ENCODE measurements around the gene FAM200A.

Gene FAM200A

DNA sequence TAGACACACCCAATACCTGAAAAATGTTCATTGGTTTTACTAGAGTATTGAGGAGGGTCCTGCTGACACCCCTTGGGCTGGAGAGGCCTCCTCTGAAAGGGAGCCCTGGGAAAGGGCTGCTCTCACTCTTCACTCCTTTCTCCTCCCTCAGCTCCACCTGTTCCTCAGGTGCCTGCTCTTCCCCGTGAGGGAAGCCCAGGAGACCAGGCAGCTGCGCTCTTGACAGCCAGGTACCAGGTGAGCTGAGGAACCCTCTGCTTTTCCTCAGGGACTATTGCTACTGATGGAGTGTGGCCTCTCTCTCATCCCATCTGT lies 9.8 kb upstream of the FAM200A start:
- Histone ChIP-seq H3K27ac (no peak overlapping the region), H3K36me3 (peaks cover 45 to 67% (median 54%) of the 10 kb centered on the region in 3 donors), H3K4me1 (peaks cover 0 to 37% (median 23%) of the 10 kb centered on the region in 4 donors), H3K9me3 (no peaks in the 10 kb centered on the region), H3K27me3 (no peaks in the 10 kb centered on the region), H3K4me3 (no peak overlapping the region)
- no peak for DNase-seq
- no peak for TF ChIP-seq CTCF (IDR thresholded peaks at IDR 0.05)
- intact Hi-C loops (cut with DNase I; ENCODE audit: low total_unique reads) = no loop called here

- Histone ChIP-seq H3K27me3 (no peaks in the 10 kb centered on the region), H3K4me1 (peaks cover 0 to 38% (median 27%) of the 10 kb centered on the region in 4 donors), H3K4me3 (no peak overlapping the region), H3K36me3 (peaks cover 42 to 67% (median 48%) of the 10 kb centered on the region in 3 donors), H3K9me3 (no peaks in the 10 kb centered on the region), H3K27ac (no peak overlapping the region)
- intact Hi-C loops (cut with DNase I; ENCODE audit: low total_unique reads) = no loop called here
- no peak for DNase-seq
- TF ChIP-seq CTCF (IDR thresholded peaks at IDR 0.05) = no peak
These were observed 9.2 kb upstream of the FAM200A start for GRCh38 chr7:99560834-99561736.

- intact Hi-C loops (cut with DNase I; ENCODE audit: low total_unique reads) = loop anchor here (5.0 kb wide), 1 partner anchor 57 kb away; the partner anchor contains the start of genes ZKSCAN5 and ZNF394
- Histone ChIP-seq H3K27ac (peak overlapping the region; percentile 97), H3K4me1 (peaks cover 0 to 38% (median 27%) of the 10 kb centered on the region in 4 donors), H3K9me3 (no peaks in the 10 kb centered on the region), H3K4me3 (peak overlapping the region; percentile 86 to 88), H3K27me3 (no peaks in the 10 kb centered on the region), H3K36me3 (peaks cover 33 to 66% (median 36%) of the 10 kb centered on the region in 3 donors)
- DNase-seq = no peak
- TF ChIP-seq CTCF (IDR thresholded peaks at IDR 0.05) = no peak
These were observed 7.4 kb upstream of the FAM200A start for GRCh38 chr7:99559175-99559915.

DNA sequence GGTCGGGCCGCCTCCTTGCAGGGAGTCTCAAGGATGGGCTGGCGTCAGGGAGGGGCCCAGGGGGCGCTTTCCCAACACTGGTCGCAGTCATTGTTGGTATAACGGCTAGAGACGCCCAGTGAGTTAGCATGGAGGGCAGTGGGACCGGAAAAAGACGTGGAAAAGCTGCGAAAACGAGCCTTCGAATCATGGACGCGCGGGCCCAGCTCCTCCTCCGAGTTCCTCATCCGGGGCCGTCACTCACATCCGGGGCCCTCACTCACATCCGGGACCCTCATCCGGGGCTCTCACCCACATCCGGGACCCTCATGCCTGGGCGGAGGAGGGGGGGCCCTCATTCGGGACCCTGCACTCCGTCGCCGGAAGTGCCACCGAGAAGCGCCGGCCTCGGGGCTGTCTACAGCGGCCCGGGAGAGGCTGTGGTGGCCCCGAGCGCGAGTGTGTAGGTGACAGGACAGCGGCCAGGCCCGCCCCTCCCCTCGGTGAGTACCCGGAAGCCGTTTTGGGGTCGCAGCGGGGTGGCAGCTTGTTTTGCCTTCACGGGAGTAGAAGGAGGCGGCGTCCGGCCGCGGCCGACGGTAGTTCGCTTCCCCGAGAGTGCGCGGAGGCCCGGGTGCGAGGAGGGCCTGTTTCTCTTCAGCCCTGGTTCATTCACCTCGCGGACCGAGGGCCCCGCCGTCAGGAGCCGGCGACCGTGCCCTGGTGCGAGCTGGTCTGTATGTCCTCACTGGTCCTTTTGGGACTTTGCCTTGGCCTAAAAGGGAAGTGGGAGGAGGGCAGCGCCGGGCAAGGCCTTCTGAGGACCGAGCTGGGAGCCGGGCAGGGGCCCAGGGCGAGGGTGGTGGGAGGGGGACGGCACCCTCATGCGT lies 6.6 kb upstream of the FAM200A start, which contains the start of gene ZNF655:
Gene ZNF655, plus strand, starts transcription at position 337 of the 869 bp plus-strand sequence. CDS start 1,918 bp downstream, outside the sequence.
- Histone ChIP-seq H3K4me1 (peaks cover 0 to 38% (median 27%) of the 10 kb centered on the region in 4 donors), H3K27me3 (no peaks in the 10 kb centered on the region), H3K9me3 (no peaks in the 10 kb centered on the region), H3K36me3 (peaks cover 28 to 58% (median 31%) of the 10 kb centered on the region in 3 donors), H3K4me3 (peak within 1 kb of the TSS; percentile 86 to 88), H3K27ac (peak within 1 kb of the TSS; percentile 97)
- intact Hi-C loops (cut with DNase I; ENCODE audit: low total_unique reads) = loop anchor here (5.0 kb wide), 1 partner anchor 56 kb away; the partner anchor contains the start of genes ZKSCAN5 and ZNF394
- peak; percentile 93 to 96 for DNase-seq
- TF ChIP-seq CTCF (IDR thresholded peaks at IDR 0.05) = no peak

DNA sequence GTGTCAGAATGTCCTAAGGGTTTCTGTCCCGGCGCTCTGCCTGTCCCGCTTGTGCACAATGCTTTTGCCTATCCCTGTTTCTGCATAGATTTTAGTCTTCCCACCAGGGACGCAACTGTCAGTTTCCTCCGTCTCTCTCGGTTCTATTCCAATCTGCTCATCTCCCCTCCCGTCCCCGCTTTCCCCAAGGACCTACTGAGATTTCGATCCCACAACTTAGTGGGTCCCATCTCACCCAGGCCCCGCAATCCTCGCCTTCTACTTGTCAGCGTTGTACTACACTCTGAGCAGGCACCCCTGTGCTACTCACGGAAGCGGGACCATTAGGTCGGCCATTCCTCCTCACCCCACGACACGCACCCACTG lies 6.0 kb upstream of the FAM200A start:
- no peaks in the 10 kb centered on the region for H3K27me3 ChIP-seq
- no peaks in the 10 kb centered on the region for H3K9me3 ChIP-seq
- peaks cover 0 to 38% (median 27%) of the 10 kb centered on the region in 4 donors for H3K4me1 ChIP-seq
- DNase-seq = no peak
- TF ChIP-seq CTCF (IDR thresholded peaks at IDR 0.05) = no peak
- H3K27ac ChIP-seq = peak overlapping the region; percentile 97
- intact Hi-C loops (cut with DNase I; ENCODE audit: low total_unique reads) = loop anchor here (5.0 kb wide), 1 partner anchor 56 kb away; the partner anchor contains the start of genes ZKSCAN5 and ZNF394
- H3K4me3 ChIP-seq = peak overlapping the region; percentile 86 to 88
- H3K36me3 ChIP-seq = peaks cover 23 to 52% (median 27%) of the 10 kb centered on the region in 3 donors

Measured in tibial artery (tissue), 4 donors.